A549 (cell line): ENCODE measurements around the gene NTM. TPM values are rescaled to one million over a fixed set of nuclear protein-coding genes. Genes with fewer than 3 reads are reported as not detected.

Experiments
- ATAC-seq, 2 experiments: fragments of 200-7000 bp in 1 of 2; fragments of >200 bp in 1 of 2; cut with Nextera tagmentation in 1 of 2; cut with Tn5 transposase in 1 of 2; 3 replicates each; pipeline versions ENCODE4 v1.8.0 to v1.9.1; 2018 to 2020; ENCODE audit warnings: mild to moderate bottlenecking in 1 of 2, moderate library complexity in 1 of 2
- CTCF ChIA-PET: fragments of 300-600 bp; sonication (Branson Sonifier 250); formaldehyde crosslinking; extraction: SDS; loops from one replicate; lab custom pipeline; 2021; ENCODE audit warnings: antibody characterized with exemption, inconsistent platforms; lab: Yijun Ruan, JAX
- POLR2A ChIA-PET: fragments of 350-600 bp; formaldehyde crosslinking; extraction: SDS; loops from one replicate; lab custom pipeline; 2021; ENCODE audit warnings: antibody characterized with exemption, inconsistent platforms; lab: Yijun Ruan, JAX
- DNase-seq, 2 experiments: peaks; one replicate each; pipeline versions ENCODE4 v3.0.0 to v3.0.0-alpha.2; 2011 to 2016; ENCODE audit warnings: low read depth in 1 of 2, low spot score in 1 of 2
- FAIRE-seq: peaks from 2 replicates; lab custom pipeline; 2011; peaks lifted over from hg19 to GRCh38; lab: Jason Lieb, UNC
- H3K27ac ChIP-seq, 2 experiments: fragments of >200 bp; sonication (Bioruptor Twin); formaldehyde crosslinking; 3 replicates each; pipeline ENCODE4 v1.5.1; 2016 to 2017
- H3K4me1 ChIP-seq: fragments of >200 bp; sonication (Bioruptor Twin); formaldehyde crosslinking; 3 replicates; pipeline ENCODE4 v1.6.1; 2016
- H3K4me2 ChIP-seq: fragments of >200 bp; sonication (Bioruptor Twin); formaldehyde crosslinking; 3 replicates; pipeline ENCODE4 v1.6.1; 2016
- H3K4me3 ChIP-seq: fragments of >200 bp; sonication (Bioruptor Twin); formaldehyde crosslinking; 3 replicates; pipeline ENCODE4 v1.5.1; 2016
- H3K9me3 ChIP-seq: fragments of >200 bp; sonication (Bioruptor Twin); formaldehyde crosslinking; 3 replicates; pipeline ENCODE4 v1.6.1; 2016
- BCL3 ChIP-seq: fragments of >200 bp; sonication (Bioruptor Twin); formaldehyde crosslinking; IDR thresholded peaks from 3 replicates; pipeline ENCODE4 v1.6.1; 2016
- CBX2 ChIP-seq: fragments of 200-600 bp; sonication (generic); IDR thresholded peaks from 2 replicates; pipeline ENCODE4 v1.6.1; 2016; ENCODE audit warnings: low read depth, mild to moderate bottlenecking, borderline replicate concordance
- CEBPB ChIP-seq, 2 experiments: fragments of >200 bp in 1 of 2; sonication (Bioruptor Twin) in 1 of 2; formaldehyde crosslinking in 1 of 2; IDR thresholded peaks; 2 replicates each; pipeline ENCODE4 v1.6.1; 2012 to 2016
- CHD2 ChIP-seq: fragments of 150-350 bp; IDR thresholded peaks from 2 replicates; pipeline ENCODE4 v1.6.1; 2014; ENCODE audit warnings: low read length; ENCODE audit not compliant: partially characterized antibody
- CHD4 ChIP-seq: fragments of 200-600 bp; sonication (generic); IDR thresholded peaks from 2 replicates; pipeline ENCODE4 v1.6.1; 2016; ENCODE audit warnings: antibody characterized with exemption, mild to moderate bottlenecking, borderline replicate concordance
- CTCF ChIP-seq: fragments of >200 bp; sonication (Bioruptor Twin); formaldehyde crosslinking; IDR thresholded peaks from 3 replicates; pipeline ENCODE4 v1.5.1; 2016
- E2F6 ChIP-seq: IDR thresholded peaks from 2 replicates; pipeline ENCODE4 v1.6.1; 2012; ENCODE audit warnings: low read depth, borderline replicate concordance
- EHF ChIP-seq: fragments of 250-450 bp; sonication (Bioruptor Pico); IDR thresholded peaks from 2 replicates; pipeline ENCODE4 v1.5.0; 2020; ENCODE audit warnings: mild to moderate bottlenecking
- EHMT2 ChIP-seq: fragments of 200-600 bp; sonication (generic); IDR thresholded peaks from 2 replicates; pipeline ENCODE4 v1.6.1; 2016; ENCODE audit warnings: antibody characterized with exemption, low read depth, mild to moderate bottlenecking, moderate library complexity
- FOSL2 ChIP-seq, 2 experiments: fragments of 450-650 bp in 1 of 2; fragments of >200 bp in 1 of 2; sonication (Bioruptor Twin) in 1 of 2; formaldehyde crosslinking; IDR thresholded peaks; 2 replicates each; pipeline versions ENCODE4 v1.5.0 to v1.6.1; 2016 to 2020; ENCODE audit warnings: mild to moderate bottlenecking in 1 of 2, moderate library complexity in 1 of 2
- GATA3 ChIP-seq: IDR thresholded peaks from 2 replicates; pipeline ENCODE4 v1.6.1; 2012; ENCODE audit warnings: borderline replicate concordance
- HES2 ChIP-seq: fragments of >200 bp; sonication (Bioruptor Twin); formaldehyde crosslinking; IDR thresholded peaks from 2 replicates; pipeline ENCODE4 v1.6.1; 2016
- HMGXB4 ChIP-seq: fragments of 250-450 bp; sonication (Bioruptor Pico); IDR thresholded peaks from 2 replicates; pipeline ENCODE4 v1.5.0; 2021; ENCODE audit warnings: mild to moderate bottlenecking, moderate library complexity, borderline replicate concordance
- HOXA7 ChIP-seq: fragments of 250-450 bp; sonication (Bioruptor Pico); IDR thresholded peaks from 2 replicates; pipeline ENCODE4 v1.5.0; 2020; ENCODE audit warnings: mild to moderate bottlenecking, moderate library complexity
- KDM5A ChIP-seq: fragments of 200-600 bp; sonication (generic); IDR thresholded peaks from 2 replicates; pipeline ENCODE4 v1.6.1; 2016; ENCODE audit warnings: antibody characterized with exemption, mild to moderate bottlenecking
- NFE2L2 ChIP-seq: fragments of 150-350 bp; conservative IDR thresholded peaks from 2 replicates; pipeline ENCODE4 v1.6.1; 2014; ENCODE audit warnings: low read length
- PHF8 ChIP-seq: fragments of 200-600 bp; sonication (generic); IDR thresholded peaks from 2 replicates; pipeline ENCODE4 v1.6.1; 2016; ENCODE audit warnings: low read depth, mild to moderate bottlenecking, antibody characterized with exemption, moderate library complexity, borderline replicate concordance
- RAD21 ChIP-seq, 2 experiments: fragments of >200 bp in 1 of 2; sonication (Bioruptor Twin) in 1 of 2; formaldehyde crosslinking in 1 of 2; IDR thresholded peaks in 1 of 2; conservative IDR thresholded peaks in 1 of 2; 2 replicates in 1 of 2; 3 replicates in 1 of 2; pipeline ENCODE4 v1.6.1; 2012 to 2018; ENCODE audit warnings: inconsistent platforms in 1 of 2
- RARB ChIP-seq: fragments of 250-450 bp; sonication (Bioruptor Pico); IDR thresholded peaks from 2 replicates; pipeline ENCODE4 v1.8.0; 2021; ENCODE audit warnings: mild to moderate bottlenecking, moderate library complexity
- SREBF2 ChIP-seq: fragments of 450-650 bp; IDR thresholded peaks from 2 replicates; pipeline ENCODE4 v1.6.1; 2014; ENCODE audit warnings: mild to moderate bottlenecking, moderate library complexity
- USF2 ChIP-seq: fragments of 450-650 bp; IDR thresholded peaks from 2 replicates; pipeline ENCODE4 v1.6.1; 2014; ENCODE audit warnings: antibody characterized with exemption
- ZFP36 ChIP-seq: fragments of 450-650 bp; IDR thresholded peaks from 2 replicates; pipeline ENCODE4 v1.6.1; 2014; ENCODE audit warnings: borderline replicate concordance; ENCODE audit not compliant: partially characterized antibody
- ZNF302 ChIP-seq: fragments of 250-450 bp; sonication (Bioruptor Pico); IDR thresholded peaks from 2 replicates; pipeline ENCODE4 v1.9.0; 2021; ENCODE audit warnings: inconsistent platforms, mild to moderate bottlenecking, moderate library complexity
- ZSCAN20 ChIP-seq: fragments of 250-450 bp; sonication (Bioruptor Pico); IDR thresholded peaks from 2 replicates; pipeline ENCODE4 v1.8.0; 2022; ENCODE audit warnings: mild to moderate bottlenecking, moderate library complexity
- WGBS: methylation state at CpG from one replicate; pipeline ENCODE4 v1.1.6; 2017; ENCODE audit errors: missing lambda C conversion rate; 5-methylcytosine and 5-hydroxymethylcytosine counted together
- polyA plus RNA-seq, 4 experiments: library from polyadenylated mRNA; depleted of rRNA in 3 of 4; stranded (reverse); fragments of >200 nt; fragmentation: RNase III in 1 of 4; extraction: RNeasy Plus Mini Kit Qiagen cat#74134 plus additional on column Dnase treatment in 1 of 4; gene quantifications; 2 replicates in 3 of 4; 3 replicates in 1 of 4; pipeline ENCODE4 v1.2.3, GENCODE V29; 2011 to 2017

NTM gene
- polyA plus RNA-seq, 2 of the 4 experiments (the other 2 are of a cell fraction) = not detected

GRCh38 chr11:131886201-131886600, 515.8 kb downstream of the NTM start:
- ChIA-PET CTCF (no interaction called here), POLR2A (no interaction called here)
- Histone ChIP-seq H3K4me2 (no peak overlapping the region), H3K4me1 (no peaks in the 10 kb centered on the region), H3K9me3 (no peaks in the 10 kb centered on the region), H3K27ac (no peak overlapping the region), H3K4me3 (no peak overlapping the region)
- ATAC-seq = no peak
- no peak for TF ChIP-seq CBX2
- TF ChIP-seq PHF8 = no peak
- no peak for TF ChIP-seq EHF (CRISPR knock-in tag)
- TF ChIP-seq CHD2 = no peak
- no peak for TF ChIP-seq BCL3
- TF ChIP-seq ZSCAN20 (CRISPR knock-in tag) = no peak
- TF ChIP-seq CHD4 = no peak
- TF ChIP-seq SREBF2 = no peak
- TF ChIP-seq KDM5A = no peak
- no peak for TF ChIP-seq USF2
- no peak for TF ChIP-seq HES2
- no peak for TF ChIP-seq E2F6
- TF ChIP-seq CTCF = no peak
- no peak for DNase-seq
- 6% methylated on average over 3 of the region's 3 CpGs for WGBS
- no peak for FAIRE-seq

GRCh38 chr11:131888230-131888855, 517.9 kb downstream of the NTM start:
- DNase-seq (no peak), ATAC-seq (no peak), FAIRE-seq (no peak)
- Histone ChIP-seq H3K27ac (no peak overlapping the region), H3K4me1 (no peaks in the 10 kb centered on the region), H3K9me3 (no peaks in the 10 kb centered on the region), H3K4me2 (no peak overlapping the region), H3K4me3 (no peak overlapping the region)
- WGBS = 24% methylated on average over 13 of the region's 13 CpGs
- ChIA-PET CTCF (interaction anchor here (0.6 kb wide), 1 partner anchor 978 kb away, joined by 3 read pairs; no protein-coding TSS in a partner anchor), POLR2A (no interaction called here)
- TF ChIP-seq HOXA7 (CRISPR knock-in tag) (no peak), RAD21 (conservative IDR thresholded peaks at IDR 0.05 in 1 of 2, IDR thresholded peaks at IDR 0.05 in 1 of 2) (no peak), RARB (CRISPR knock-in tag) (no peak), ZNF302 (CRISPR knock-in tag) (no peak), ZFP36 (no peak), BCL3 (no peak), NFE2L2 (no peak), CTCF (no peak), USF2 (no peak), CEBPB (IDR thresholded peaks at IDR 0.05) (no peak), HMGXB4 (no peak), GATA3 (no peak), EHMT2 (no peak), FOSL2 (IDR thresholded peaks at IDR 0.05) (no peak), FOSL2 (CRISPR knock-in tag; IDR thresholded peaks at IDR 0.05) (no peak)
